A549 treated with dexamethasone at 1 μM for 4 hours (cell line): Measurements from ENCODE around the gene WIPI1. TPM values are rescaled to one million over a fixed set of nuclear protein-coding genes. Genes with fewer than 3 reads are reported as not detected.

Source experiments
- total RNA-seq: library from RNA; stranded (reverse); fragments of 200-300 nt; extraction: Qiagen RNA extraction; gene quantifications from 5 replicates; pipeline ENCODE4 v1.2.3, GENCODE V29; 2022

The WIPI1 gene
- total RNA-seq = 9.7 to 13.6 TPM (median 10.6 TPM) in 5 replicates

GRCh38 chr17:68457168-68457538 is at the start of gene WIPI1:
Gene WIPI1, minus strand, starts transcription at chr17:68457496. Its CDS starts 75 bp downstream, at chr17:68457421.

Other genes starting within 250 kb of the WIPI1 start
- 114 to 134 TPM (median 131 TPM) in 5 replicates for gene AMZ2, start 209.5 kb downstream of the WIPI1 start, total RNA-seq
- 0.27 to 0.49 TPM (median 0.44 TPM) in 5 replicates for gene SLC16A6, start 166.4 kb downstream of the WIPI1 start, total RNA-seq
- gene ARSG, start 166.0 kb downstream of the WIPI1 start, total RNA-seq = 1.2 to 2.0 TPM (median 1.5 TPM) in 5 replicates
- gene PRKAR1A, start 54.9 kb upstream of the WIPI1 start, total RNA-seq = 150 to 214 TPM (median 195 TPM) in 5 replicates
- gene FAM20A, start 143.9 kb upstream of the WIPI1 start, total RNA-seq = 0.07 to 0.13 TPM in 2 of 5 replicates, not detected in the others